ENCODE measurements around the gene HMGB1.
"Not testable (repeated sequence)": the region's sequence is repeated elsewhere in the genome, so short reads cannot be mapped to it uniquely, and the experiment has no call there.

Gene HMGB1

GRCh38 chr13:30464496-30465342, 1.0 kb downstream of the HMGB1 start:
- DNase-seq: peak; percentile 93

GRCh38 chr13:30463787-30464495, 1.8 kb downstream of the HMGB1 start:
- peak; percentile 89 for DNase-seq

GRCh38 chr13:30461279-30462066, 4.3 kb downstream of the HMGB1 start:
- DNase-seq: not testable (repeated sequence)

GRCh38 chr13:30457306-30457891, 8.3 kb downstream of the HMGB1 start:
- DNase-seq: no peak

- DNase-seq: no peak
These were observed 9.4 kb downstream of the HMGB1 start for GRCh38 chr13:30456290-30456689.

GRCh38 chr13:30454991-30455390, 10.7 kb downstream of the HMGB1 start:
- no peak for DNase-seq

GRCh38 chr13:30453727-30454126, 12.0 kb downstream of the HMGB1 start:
- DNase-seq: no peak

- DNase-seq: not testable (repeated sequence)
These were observed 14.3 kb downstream of the HMGB1 start for GRCh38 chr13:30451476-30451875.

GRCh38 chr13:30450066-30450465, 15.7 kb downstream of the HMGB1 start:
- DNase-seq: no peak

- DNase-seq: no peak
These were observed 17.3 kb downstream of the HMGB1 start for GRCh38 chr13:30448441-30448840.

GRCh38 chr13:30446126-30446500, 19.6 kb downstream of the HMGB1 start:
- DNase-seq: no peak

- no peak for DNase-seq
These were observed 21.8 kb downstream of the HMGB1 start for GRCh38 chr13:30443957-30444404.

- not testable (repeated sequence) for DNase-seq
These were observed 22.2 kb downstream of the HMGB1 start for GRCh38 chr13:30443491-30443890.

GRCh38 chr13:30442926-30443325, 22.8 kb downstream of the HMGB1 start:
- no peak for DNase-seq

- no peak for DNase-seq
These were observed 24.6 kb downstream of the HMGB1 start for GRCh38 chr13:30440910-30441703.

GRCh38 chr13:30438286-30438685, 27.4 kb downstream of the HMGB1 start:
- DNase-seq: no peak

GRCh38 chr13:30437177-30437576, 28.6 kb downstream of the HMGB1 start:
- DNase-seq: no peak

- no peak for DNase-seq
These were observed 29.8 kb downstream of the HMGB1 start for GRCh38 chr13:30435911-30436451.

- peak; percentile 21 for DNase-seq
These were observed 34.3 kb downstream of the HMGB1 start for GRCh38 chr13:30431269-30431940.

GRCh38 chr13:30429721-30430694, 35.7 kb downstream of the HMGB1 start:
- DNase-seq: peak; percentile 65
